ENCODE results near the gene PLXNA4. TPM values are rescaled to one million over a fixed set of nuclear protein-coding genes. Genes with fewer than 3 reads are reported as not detected.

PLXNA4 gene
- total and polyA plus RNA-seq, 2 donors from 2014 or later, result 0.17 to 3.5 TPM

- peaks cover 3% of the 10 kb centered on the region for H3K27me3 ChIP-seq (ENCODE audit: control insufficient read depth, insufficient read depth, low read length)
- intact Hi-C loops (cut with DNase I), result no loop called here
- TF ChIP-seq CTCF (IDR thresholded peaks at IDR 0.05; ENCODE audit: borderline replicate concordance, extremely low read depth, insufficient read depth), result no peak
Observed at GRCh38 chr7:132568962-132569361, 7.3 kb downstream of the PLXNA4 start.

DNA sequence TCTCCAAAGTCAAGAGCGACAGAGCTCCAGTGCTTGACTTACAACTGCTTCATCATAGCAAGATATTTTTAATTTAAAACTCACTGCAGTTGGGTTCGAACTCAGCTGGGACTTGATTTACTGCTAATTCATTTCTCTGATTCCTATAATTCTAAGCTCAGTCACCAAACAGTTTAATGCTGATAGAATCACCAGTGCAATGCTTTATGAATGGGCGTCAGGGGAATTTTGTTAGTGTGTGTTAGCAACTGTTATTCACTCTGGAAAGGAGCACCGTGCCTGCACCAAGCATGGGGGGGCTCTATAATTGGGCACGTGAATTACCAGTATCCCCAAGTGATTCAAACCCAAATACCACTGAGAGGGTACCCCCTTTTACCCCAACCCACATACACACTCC lies 10.4 kb downstream of the PLXNA4 start:
- H3K9ac ChIP-seq (ENCODE audit: low read length in 3 of 3), result no peak overlapping the region
- DNase-seq, result no peak

More at GRCh38 chr7:132568962-132569361, 7.3 kb downstream of the PLXNA4 start:
- FAIRE-seq (no peak), DNase-seq (no peak)
- Histone ChIP-seq H3K4me1 (ENCODE audit: control insufficient read depth in 2 of 3, insufficient read depth in 2 of 3, low read depth in 1 of 3, low read length in 3 of 3) (no peaks in the 10 kb centered on the region), H3K9me3 (ENCODE audit: control insufficient read depth in 2 of 3, insufficient read depth in 1 of 3, low read length in 3 of 3) (no peaks in the 10 kb centered on the region), H3K36me3 (ENCODE audit: control insufficient read depth in 2 of 3, insufficient read depth in 3 of 3, low read length in 3 of 3) (no peaks in the 10 kb centered on the region), H3K27ac (ENCODE audit: low read depth in 2 of 2, low read length in 2 of 2) (no peak overlapping the region), H3K9ac (ENCODE audit: low read length in 3 of 3) (no peak overlapping the region), H3K4me3 (ENCODE audit: low read length in 3 of 3) (no peak overlapping the region)

DNA sequence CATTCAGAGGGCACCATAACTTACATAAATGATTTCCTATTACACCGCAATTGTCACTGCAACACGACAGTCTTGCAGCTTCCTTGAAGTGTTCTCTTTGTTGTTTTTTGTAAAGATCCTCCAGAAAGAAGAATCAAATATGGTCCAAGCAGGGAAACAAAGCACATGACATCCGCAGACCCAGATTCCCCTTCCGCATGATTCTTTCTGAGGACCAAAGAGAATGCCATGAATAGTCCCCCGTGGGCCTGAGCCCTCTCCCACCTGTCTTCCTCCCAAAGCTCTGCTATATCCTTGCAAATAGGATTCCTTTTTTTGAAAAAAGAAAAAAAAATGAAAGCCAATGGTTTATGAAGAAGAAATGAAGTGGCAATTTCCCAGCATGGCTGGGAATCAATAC lies 10.8 kb downstream of the PLXNA4 start:
- no peak for TF ChIP-seq CTCF (IDR thresholded peaks at IDR 0.05; ENCODE audit: borderline replicate concordance, extremely low read depth, insufficient read depth)
- Histone ChIP-seq H3K4me1 (ENCODE audit: control insufficient read depth in 2 of 3, insufficient read depth in 2 of 3, low read depth in 1 of 3, low read length in 3 of 3) (no peaks in the 10 kb centered on the region), H3K36me3 (ENCODE audit: control insufficient read depth in 2 of 3, insufficient read depth in 3 of 3, low read length in 3 of 3) (no peaks in the 10 kb centered on the region), H3K27ac (ENCODE audit: low read depth in 2 of 2, low read length in 2 of 2) (no peak overlapping the region), H3K9ac (ENCODE audit: low read length in 3 of 3) (no peak overlapping the region), H3K9me3 (ENCODE audit: control insufficient read depth in 2 of 3, insufficient read depth in 1 of 3, low read length in 3 of 3) (no peaks in the 10 kb centered on the region), H3K4me3 (ENCODE audit: low read length in 3 of 3) (no peak overlapping the region), H3K27me3 (ENCODE audit: control insufficient read depth, insufficient read depth, low read length) (no peaks in the 10 kb centered on the region)
- FAIRE-seq, result no peak
- no peak for DNase-seq
- intact Hi-C loops (cut with DNase I), result no loop called here

More for the DNA sequence above, 10.4 kb downstream of the PLXNA4 start:
- intact Hi-C loops (cut with DNase I), result no loop called here
- Histone ChIP-seq H3K9me3 (ENCODE audit: control insufficient read depth in 2 of 3, insufficient read depth in 1 of 3, low read length in 3 of 3) (no peaks in the 10 kb centered on the region), H3K27ac (ENCODE audit: low read depth in 2 of 2, low read length in 2 of 2) (no peak overlapping the region), H3K27me3 (ENCODE audit: control insufficient read depth, insufficient read depth, low read length) (no peaks in the 10 kb centered on the region), H3K4me1 (ENCODE audit: control insufficient read depth in 2 of 3, insufficient read depth in 2 of 3, low read depth in 1 of 3, low read length in 3 of 3) (no peaks in the 10 kb centered on the region), H3K4me3 (ENCODE audit: low read length in 3 of 3) (no peak overlapping the region), H3K36me3 (ENCODE audit: control insufficient read depth in 2 of 3, insufficient read depth in 3 of 3, low read length in 3 of 3) (no peaks in the 10 kb centered on the region)
- FAIRE-seq, result no peak
- no peak for TF ChIP-seq CTCF (IDR thresholded peaks at IDR 0.05; ENCODE audit: borderline replicate concordance, extremely low read depth, insufficient read depth)

- no peak overlapping the region for H3K9ac ChIP-seq (ENCODE audit: low read length in 3 of 3)
- H3K27me3 ChIP-seq (ENCODE audit: control insufficient read depth, insufficient read depth, low read length), result no peaks in the 10 kb centered on the region
- intact Hi-C loops (cut with DNase I), result no loop called here
- no peak for DNase-seq
- no peak for TF ChIP-seq CTCF (IDR thresholded peaks at IDR 0.05; ENCODE audit: borderline replicate concordance, extremely low read depth, insufficient read depth)
- no peaks in the 10 kb centered on the region for H3K4me1 ChIP-seq (ENCODE audit: control insufficient read depth in 2 of 3, insufficient read depth in 2 of 3, low read depth in 1 of 3, low read length in 3 of 3)
- no peak overlapping the region for H3K27ac ChIP-seq (ENCODE audit: low read depth in 2 of 2, low read length in 2 of 2)
- no peaks in the 10 kb centered on the region for H3K36me3 ChIP-seq (ENCODE audit: control insufficient read depth in 2 of 3, insufficient read depth in 3 of 3, low read length in 3 of 3)
- H3K4me3 ChIP-seq (ENCODE audit: low read length in 3 of 3), result no peak overlapping the region
- no peak for FAIRE-seq
- no peaks in the 10 kb centered on the region for H3K9me3 ChIP-seq (ENCODE audit: control insufficient read depth in 2 of 3, insufficient read depth in 1 of 3, low read length in 3 of 3)
Observed at GRCh38 chr7:132564849-132565248, 11.4 kb downstream of the PLXNA4 start.
